Trophoblast cell (in vitro differentiated cells and primary cell): ENCODE data around the gene VAV1.

Source experiments
- DNase-seq, 2 donors: peaks; one replicate each; pipeline ENCODE4 v3.0.0-alpha.2; 2016
- H2AFZ ChIP-seq: 2 replicates; pipeline ENCODE4 v1.6.1; 2013; ENCODE audit warnings: low read length, moderate library complexity, mild to moderate bottlenecking; ENCODE audit not compliant: insufficient read depth, poor library complexity
- H2AK5ac ChIP-seq: 2 replicates; pipeline ENCODE4 v1.6.1; 2013; ENCODE audit warnings: mild to moderate bottlenecking, low read length
- H2BK120ac ChIP-seq: 2 replicates; pipeline ENCODE4 v1.6.1; 2013; ENCODE audit warnings: low read length, mild to moderate bottlenecking, moderate library complexity; ENCODE audit not compliant: insufficient read depth, poor library complexity
- H2BK12ac ChIP-seq: 2 replicates; pipeline ENCODE4 v1.6.1; 2013; ENCODE audit warnings: mild to moderate bottlenecking, low read length, moderate library complexity
- H2BK5ac ChIP-seq: 2 replicates; pipeline ENCODE4 v1.6.1; 2013; ENCODE audit warnings: low read length, low read depth, moderate library complexity, mild to moderate bottlenecking; ENCODE audit not compliant: poor library complexity
- H3K14ac ChIP-seq: 2 replicates; pipeline ENCODE4 v1.6.1; 2013; ENCODE audit warnings: mild to moderate bottlenecking, low read length
- H3K18ac ChIP-seq: 2 replicates; pipeline ENCODE4 v1.6.1; 2013; ENCODE audit warnings: mild to moderate bottlenecking, low read length
- H3K23ac ChIP-seq: 2 replicates; pipeline ENCODE4 v1.6.1; 2013; ENCODE audit warnings: low read length
- H3K27ac ChIP-seq: 2 replicates; pipeline ENCODE4 v1.5.1; 2013; ENCODE audit warnings: low read depth, mild to moderate bottlenecking, inconsistent platforms, low read length, moderate library complexity
- H3K27me3 ChIP-seq: 2 replicates; pipeline ENCODE4 v1.6.1; 2013; ENCODE audit warnings: inconsistent platforms, mild to moderate bottlenecking, low read length, moderate library complexity; ENCODE audit not compliant: insufficient read depth
- H3K36me3 ChIP-seq, 2 experiments: 1 replicate in 1 of 2; 2 replicates in 1 of 2; pipeline ENCODE4 v1.6.1; 2013; ENCODE audit warnings: low read length in 2 of 2, mild to moderate bottlenecking in 2 of 2, moderate library complexity in 1 of 2; ENCODE audit not compliant: insufficient read depth in 2 of 2, control insufficient read depth in 1 of 2
- H3K4ac ChIP-seq: 2 replicates; pipeline ENCODE4 v1.6.1; 2013; ENCODE audit warnings: low read depth, mild to moderate bottlenecking, low read length, moderate library complexity
- H3K4me1 ChIP-seq, 2 experiments: 1 replicate in 1 of 2; 2 replicates in 1 of 2; pipeline ENCODE4 v1.6.1; 2013; ENCODE audit warnings: low read length in 2 of 2, mild to moderate bottlenecking in 2 of 2, moderate library complexity in 1 of 2; ENCODE audit not compliant: insufficient read depth in 2 of 2, control insufficient read depth in 1 of 2
- H3K4me2 ChIP-seq: 2 replicates; pipeline ENCODE4 v1.6.1; 2013; ENCODE audit warnings: inconsistent platforms, mild to moderate bottlenecking, low read length, moderate library complexity
- H3K4me3 ChIP-seq: 2 replicates; pipeline ENCODE4 v1.5.1; 2013; ENCODE audit warnings: mild to moderate bottlenecking, low read depth, low read length, inconsistent platforms
- H3K79me1 ChIP-seq: one replicate; pipeline ENCODE4 v1.6.1; 2013; ENCODE audit warnings: low read length
- H3K79me2 ChIP-seq: 2 replicates; pipeline ENCODE4 v1.6.1; 2013; ENCODE audit warnings: low read length, mild to moderate bottlenecking; ENCODE audit not compliant: control insufficient read depth, insufficient read depth, poor library complexity
- H3K9ac ChIP-seq: 2 replicates; pipeline ENCODE4 v1.6.1; 2013; ENCODE audit warnings: mild to moderate bottlenecking, low read length
- H3K9me3 ChIP-seq: 2 replicates; pipeline ENCODE4 v1.6.1; 2013; ENCODE audit warnings: low read depth, mild to moderate bottlenecking, control low read depth, inconsistent platforms, low read length; ENCODE audit not compliant: insufficient read depth
- H4K12ac ChIP-seq: 2 replicates; pipeline ENCODE4 v1.6.1; 2013; ENCODE audit warnings: low read depth, mild to moderate bottlenecking, low read length, moderate library complexity
- H4K8ac ChIP-seq: 2 replicates; pipeline ENCODE4 v1.6.1; 2013; ENCODE audit warnings: low read depth, mild to moderate bottlenecking, low read length, moderate library complexity
- H4K91ac ChIP-seq: one replicate; pipeline ENCODE4 v1.6.1; 2013; ENCODE audit warnings: low read depth, mild to moderate bottlenecking, low read length, moderate library complexity
- WGBS: extraction: QIAGEN DNeasy Blood & Tissue Kit; methylation state at CpG from one replicate; pipeline ENCODE4 v1.1.7; 2013; ENCODE audit warnings: missing lambda C conversion rate; ENCODE audit not compliant: insufficient read length, insufficient coverage; ENCODE audit errors: extremely low coverage; 5-methylcytosine and 5-hydroxymethylcytosine counted together

Gene VAV1

GRCh38 chr19:6820237-6820636, 47.7 kb downstream of the VAV1 start:
- H3K36me3 ChIP-seq = no peaks in the 10 kb centered on the region
- H3K14ac ChIP-seq = no peak overlapping the region
- H2BK12ac ChIP-seq = no peak overlapping the region
- WGBS = no CpG with 5 or more reads among the region's 4 CpGs
- no peak overlapping the region for H2AFZ ChIP-seq
- no peak for DNase-seq
- no peaks in the 10 kb centered on the region for H3K4me1 ChIP-seq
- no peak overlapping the region for H3K23ac ChIP-seq
- H4K91ac ChIP-seq = no peak overlapping the region
- no peak overlapping the region for H2BK5ac ChIP-seq
- H2AK5ac ChIP-seq = no peak overlapping the region
- H3K9me3 ChIP-seq = peaks cover 17% of the 10 kb centered on the region
- H3K18ac ChIP-seq = no peak overlapping the region
- no peak overlapping the region for H4K12ac ChIP-seq
- H3K27ac ChIP-seq = no peak overlapping the region
- H3K27me3 ChIP-seq = no peaks in the 10 kb centered on the region
- no peak overlapping the region for H3K4me3 ChIP-seq
- no peaks in the 10 kb centered on the region for H3K79me1 ChIP-seq
- no peak overlapping the region for H3K4me2 ChIP-seq
- H3K9ac ChIP-seq = no peak overlapping the region
- H3K79me2 ChIP-seq = no peaks in the 10 kb centered on the region
- no peak overlapping the region for H2BK120ac ChIP-seq
- no peak overlapping the region for H3K4ac ChIP-seq
- no peak overlapping the region for H4K8ac ChIP-seq

DNA sequence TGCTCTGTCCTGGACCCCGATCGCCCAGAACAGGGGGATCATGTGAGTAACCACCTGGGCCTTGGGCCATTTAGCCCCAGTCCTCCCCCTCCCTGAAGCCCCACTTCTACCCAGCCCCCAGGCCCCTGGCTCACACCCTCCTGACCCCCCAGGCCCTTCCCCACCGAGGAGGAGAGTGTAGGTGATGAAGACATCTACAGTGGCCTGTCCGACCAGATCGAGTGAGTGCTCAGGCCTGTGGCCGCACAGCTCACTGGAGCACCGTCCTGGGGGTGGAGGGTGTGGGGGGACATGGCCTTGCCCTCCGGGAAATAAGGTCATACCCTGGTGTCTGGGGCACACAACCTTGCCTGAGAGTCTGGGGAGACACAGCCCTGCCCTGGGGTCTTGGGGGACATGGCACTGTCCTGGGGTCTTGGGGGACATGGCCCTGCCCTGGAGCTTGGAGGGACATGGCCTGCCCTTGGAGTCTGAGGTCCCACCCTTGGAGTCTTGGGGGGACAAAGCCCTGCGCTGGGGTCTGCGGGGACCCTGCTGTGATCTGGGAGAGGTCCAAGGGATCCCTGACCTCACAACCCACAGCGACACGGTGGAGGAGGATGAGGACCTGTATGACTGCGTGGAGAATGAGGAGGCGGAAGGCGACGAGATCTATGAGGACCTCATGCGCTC, 49.3 kb downstream of the VAV1 start:
- WGBS = no CpG with 5 or more reads among the region's 17 CpGs
- H2AK5ac ChIP-seq = no peak overlapping the region
- no peak overlapping the region for H2BK12ac ChIP-seq
- H4K8ac ChIP-seq = no peak overlapping the region
- no peak overlapping the region for H3K18ac ChIP-seq
- no peak overlapping the region for H3K4ac ChIP-seq
- H3K9ac ChIP-seq = no peak overlapping the region
- no peak overlapping the region for H3K4me3 ChIP-seq
- no peaks in the 10 kb centered on the region for H3K79me1 ChIP-seq
- H2BK5ac ChIP-seq = no peak overlapping the region
- no peak overlapping the region for H3K27ac ChIP-seq
- no peak overlapping the region for H3K23ac ChIP-seq
- H2BK120ac ChIP-seq = no peak overlapping the region
- no peak overlapping the region for H4K12ac ChIP-seq
- no peaks in the 10 kb centered on the region for H3K79me2 ChIP-seq
- no peak overlapping the region for H3K4me2 ChIP-seq
- peaks cover 17% of the 10 kb centered on the region for H3K9me3 ChIP-seq
- H3K36me3 ChIP-seq = no peaks in the 10 kb centered on the region
- no peaks in the 10 kb centered on the region for H3K27me3 ChIP-seq
- H2AFZ ChIP-seq = no peak overlapping the region
- H3K14ac ChIP-seq = no peak overlapping the region
- no peak overlapping the region for H4K91ac ChIP-seq
- H3K4me1 ChIP-seq = no peaks in the 10 kb centered on the region
- no peak for DNase-seq

- Histone ChIP-seq H3K27ac (no peak overlapping the region), H4K91ac (no peak overlapping the region), H4K12ac (no peak overlapping the region), H2AFZ (no peak overlapping the region), H3K4me3 (no peak overlapping the region), H2AK5ac (no peak overlapping the region), H3K9ac (no peak overlapping the region), H3K79me2 (no peaks in the 10 kb centered on the region), H3K23ac (no peak overlapping the region), H4K8ac (no peak overlapping the region), H3K9me3 (peaks cover 18% of the 10 kb centered on the region), H3K14ac (no peak overlapping the region), H3K4me1 (no peaks in the 10 kb centered on the region), H3K27me3 (no peaks in the 10 kb centered on the region), H3K36me3 (no peaks in the 10 kb centered on the region), H3K79me1 (no peaks in the 10 kb centered on the region), H3K4ac (no peak overlapping the region), H3K4me2 (no peak overlapping the region), H3K18ac (no peak overlapping the region), H2BK12ac (no peak overlapping the region), H2BK120ac (no peak overlapping the region), H2BK5ac (no peak overlapping the region)
- no peak for DNase-seq
- no CpG with 5 or more reads among the region's 25 CpGs for WGBS
Measured at GRCh38 chr19:6822311-6822670, 49.8 kb downstream of the VAV1 start.

GRCh38 chr19:6825076-6825774, 52.7 kb downstream of the VAV1 start:
- Histone ChIP-seq H3K9ac (no peak overlapping the region), H3K4me2 (no peak overlapping the region), H3K4ac (no peak overlapping the region), H2BK12ac (no peak overlapping the region), H4K8ac (no peak overlapping the region), H3K27me3 (no peaks in the 10 kb centered on the region), H2BK120ac (no peak overlapping the region), H3K36me3 (no peaks in the 10 kb centered on the region), H2AK5ac (no peak overlapping the region), H3K18ac (no peak overlapping the region), H3K4me1 (no peaks in the 10 kb centered on the region), H3K14ac (no peak overlapping the region), H3K4me3 (no peak overlapping the region), H3K27ac (no peak overlapping the region), H3K79me2 (no peaks in the 10 kb centered on the region), H3K79me1 (no peaks in the 10 kb centered on the region), H4K91ac (no peak overlapping the region), H3K9me3 (peaks cover 22% of the 10 kb centered on the region), H4K12ac (no peak overlapping the region), H3K23ac (no peak overlapping the region), H2BK5ac (no peak overlapping the region), H2AFZ (no peak overlapping the region)
- WGBS = no CpG with 5 or more reads among the region's 12 CpGs
- DNase-seq = no peak
